ENCODE measurements around the gene EFNA4. TPM values are rescaled to one million over a fixed set of nuclear protein-coding genes. Genes with fewer than 3 reads are reported as not detected.

The EFNA4 gene
- total RNA-seq (2022; extraction: Qiagen RNA extraction), result 15.5 to 17.4 TPM (median 16.3 TPM) in 5 replicates

GRCh38 chr1:155063550-155064110, at the start of gene EFNA4:
EFNA4 (plus strand) TSS chr1:155063740; CDS start chr1:155063824, 84 bp downstream.

GRCh38 chr1:155033524-155033923, 30.0 kb upstream of the EFNA4 start, which contains the start of the genes DCST1 and DCST2:
DCST1 (plus strand) TSS chr1:155033824; CDS start chr1:155034037, 213 bp downstream.
DCST2 (minus strand) TSS chr1:155033781; CDS start chr1:155033701, 80 bp downstream.

GRCh38 chr1:155050560-155051341, 12.8 kb upstream of the EFNA4 start, which contains the start of gene ADAM15:
ADAM15 (plus strand) TSS chr1:155051316; CDS start chr1:155051387, 71 bp downstream.

GRCh38 chr1:155078469-155079209, 15.1 kb downstream of the EFNA4 start, which contains the start of gene EFNA3:
EFNA3 (plus strand) TSS chr1:155078837; CDS start chr1:155078942, 105 bp downstream.

Other genes starting within 250 kb of the EFNA4 start
- gene KCNN3, start 193.5 kb upstream of the EFNA4 start, total RNA-seq (2022; extraction: Qiagen RNA extraction), result 0.03 to 0.06 TPM (median 0.05 TPM) in 5 replicates
- 39.6 to 50.3 TPM (median 45.3 TPM) in 5 replicates for gene PMVK, start 127.0 kb upstream of the EFNA4 start, total RNA-seq (2022; extraction: Qiagen RNA extraction)
- gene PBXIP1, start 107.6 kb upstream of the EFNA4 start, total RNA-seq (2022; extraction: Qiagen RNA extraction), result 13.5 to 15.9 TPM (median 14.6 TPM) in 5 replicates
- 21.6 to 23.1 TPM (median 21.9 TPM) in 5 replicates for gene PYGO2, start 102.0 kb upstream of the EFNA4 start, total RNA-seq (2022; extraction: Qiagen RNA extraction)
- 219 to 266 TPM (median 254 TPM) in 5 replicates for gene SHC1, start 93.0 kb upstream of the EFNA4 start, total RNA-seq (2022; extraction: Qiagen RNA extraction)
- 307 to 357 TPM (median 343 TPM) in 5 replicates for gene CKS1B, start 89.1 kb upstream of the EFNA4 start, total RNA-seq (2022; extraction: Qiagen RNA extraction)
- 38.0 to 45.6 TPM (median 44.1 TPM) in 5 replicates for gene FLAD1, start 80.4 kb upstream of the EFNA4 start, total RNA-seq (2022; extraction: Qiagen RNA extraction)
- gene LENEP, start 70.2 kb upstream of the EFNA4 start, total RNA-seq (2022; extraction: Qiagen RNA extraction), result not detected in 5 replicates
- gene ZBTB7B, start 60.9 kb upstream of the EFNA4 start, total RNA-seq (2022; extraction: Qiagen RNA extraction), result 41.1 to 55.1 TPM (median 52.6 TPM) in 5 replicates
- 0.37 to 1.2 TPM (median 0.71 TPM) in 5 replicates for gene DCST2, start 30.0 kb upstream of the EFNA4 start, total RNA-seq (2022; extraction: Qiagen RNA extraction)
- 0.05 to 0.07 TPM in 2 of 5 replicates, not detected in the others for gene DCST1, start 29.9 kb upstream of the EFNA4 start, total RNA-seq (2022; extraction: Qiagen RNA extraction)
- 76.8 to 119 TPM (median 109 TPM) in 5 replicates for gene ADAM15, start 12.4 kb upstream of the EFNA4 start, total RNA-seq (2022; extraction: Qiagen RNA extraction)
- 12.3 to 14.8 TPM (median 14.2 TPM) in 5 replicates for gene EFNA3, start 15.1 kb downstream of the EFNA4 start, total RNA-seq (2022; extraction: Qiagen RNA extraction)
- gene EFNA1, start 64.1 kb downstream of the EFNA4 start, total RNA-seq (2022; extraction: Qiagen RNA extraction), result 21.7 to 30.6 TPM (median 26.3 TPM) in 5 replicates
- gene SLC50A1, start 72.1 kb downstream of the EFNA4 start, total RNA-seq (2022; extraction: Qiagen RNA extraction), result 31.8 to 37.5 TPM (median 32.9 TPM) in 5 replicates
- 74.0 to 113 TPM (median 104 TPM) in 5 replicates for gene DPM3, start 76.8 kb downstream of the EFNA4 start, total RNA-seq (2022; extraction: Qiagen RNA extraction)
- gene KRTCAP2, start 109.6 kb downstream of the EFNA4 start, total RNA-seq (2022; extraction: Qiagen RNA extraction), result 212 to 265 TPM (median 253 TPM) in 5 replicates
- 2.0 to 3.1 TPM (median 2.9 TPM) in 5 replicates for gene TRIM46, start 110.1 kb downstream of the EFNA4 start, total RNA-seq (2022; extraction: Qiagen RNA extraction)
- 6.3 to 9.1 TPM (median 8.6 TPM) in 5 replicates for gene THBS3, start 144.2 kb downstream of the EFNA4 start, total RNA-seq (2022; extraction: Qiagen RNA extraction)
- gene MTX1, start 145.0 kb downstream of the EFNA4 start, total RNA-seq (2022; extraction: Qiagen RNA extraction), result 67.5 to 77.3 TPM (median 75.2 TPM) in 5 replicates
- gene ENTREP3, start 191.7 kb downstream of the EFNA4 start, total RNA-seq (2022; extraction: Qiagen RNA extraction), result 26.2 to 38.1 TPM (median 32.7 TPM) in 5 replicates
- gene SCAMP3, start 198.6 kb downstream of the EFNA4 start, total RNA-seq (2022; extraction: Qiagen RNA extraction), result 96.0 to 128 TPM (median 117 TPM) in 5 replicates
- 19.6 to 28.0 TPM (median 23.6 TPM) in 5 replicates for gene CLK2, start 209.8 kb downstream of the EFNA4 start, total RNA-seq (2022; extraction: Qiagen RNA extraction)
- gene HCN3, start 213.7 kb downstream of the EFNA4 start, total RNA-seq (2022; extraction: Qiagen RNA extraction), result 3.1 to 5.8 TPM (median 4.5 TPM) in 5 replicates
- 0.02 TPM in 3 of 5 replicates, not detected in the others for gene PKLR, start 237.7 kb downstream of the EFNA4 start, total RNA-seq (2022; extraction: Qiagen RNA extraction)
- gene FDPS, start 245.1 kb downstream of the EFNA4 start, total RNA-seq (2022; extraction: Qiagen RNA extraction), result 159 to 178 TPM (median 164 TPM) in 5 replicates

All from A549 treated with AZD2906 at 1 μM for 4 hours (cell line).